Progenitor cell of endocrine pancreas (in vitro differentiated cells): ENCODE measurements around the gene ABCB10. TPM values are rescaled to one million over a fixed set of nuclear protein-coding genes. Genes with fewer than 3 reads are reported as not detected.

ENCODE experiments used
- DNase-seq: peaks from one replicate; pipeline ENCODE4 v3.0.0; 2021; ENCODE audit warnings: low spot score; ENCODE audit not compliant: unreplicated experiment
- H3K27ac Mint-ChIP-seq: 2 replicates; pipeline ENCODE4 v1.8.0; 2021; ENCODE audit warnings: mild to moderate bottlenecking, moderate library complexity, mixed read lengths
- H3K27me3 Mint-ChIP-seq: 2 replicates; pipeline ENCODE4 v1.8.0; 2021; ENCODE audit warnings: mixed read lengths
- H3K36me3 Mint-ChIP-seq: 2 replicates; pipeline ENCODE4 v1.8.0; 2022; ENCODE audit warnings: mixed read lengths; ENCODE audit not compliant: insufficient read depth
- H3K4me1 Mint-ChIP-seq: 2 replicates; pipeline ENCODE4 v1.8.0; 2021; ENCODE audit warnings: low read depth, mixed read lengths
- H3K4me3 Mint-ChIP-seq: 2 replicates; pipeline ENCODE4 v1.8.0; 2021; ENCODE audit warnings: low read depth, mild to moderate bottlenecking, moderate library complexity, mixed read lengths
- H3K9me3 Mint-ChIP-seq: 2 replicates; pipeline ENCODE4 v1.8.0; 2021; ENCODE audit warnings: low read depth, mixed read lengths
- total RNA-seq: library from RNA; stranded (reverse); gene quantifications from 2 replicates; pipeline ENCODE4 v1.2.1, GENCODE V29; 2021
- TF ChIP-seq, protein P1 (sequence below): fragments of 200-600 bp; sonication (generic); IDR thresholded peaks from one replicate; pipeline ENCODE4 v1.5.0; 2021; ENCODE audit warnings: antibody characterized with exemption, mild to moderate bottlenecking; ENCODE audit not compliant: unreplicated experiment

The ABCB10 gene
- total RNA-seq, 1 donor from 2014 or later: 21.4 TPM

DNA sequence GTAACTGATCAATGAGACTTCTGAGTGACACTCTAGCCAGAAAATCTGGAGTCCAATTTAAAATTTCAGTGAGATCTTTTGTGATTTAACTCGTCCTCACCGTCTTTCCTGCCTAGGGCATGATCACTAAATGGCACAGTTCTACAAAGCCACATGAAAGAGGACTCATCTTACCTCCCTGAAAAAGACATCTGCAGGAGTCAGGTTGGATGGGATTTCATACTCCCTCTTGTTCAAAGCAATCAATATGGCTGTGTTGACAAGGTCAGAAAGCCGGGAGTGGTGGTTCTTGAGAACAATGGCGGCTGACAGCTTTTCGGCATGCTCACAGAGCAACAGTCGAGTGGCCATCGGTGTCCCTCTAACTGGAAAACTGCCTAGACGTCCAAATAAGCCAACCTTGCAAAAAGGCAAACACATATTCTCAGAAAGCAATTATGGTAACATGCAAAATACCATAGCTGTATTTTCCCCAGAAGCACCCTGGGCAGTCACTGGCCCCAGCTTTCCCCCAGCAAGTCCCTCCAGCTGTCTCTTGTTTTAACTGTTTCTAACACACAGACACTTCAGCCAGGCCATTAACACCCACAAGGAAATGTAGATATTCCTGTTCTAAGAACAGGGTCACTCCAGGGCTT, 88.0 kb downstream of the ABCB10 start:
- no peak for DNase-seq
- no peaks in the 10 kb centered on the region for H3K27me3 Mint-ChIP-seq
- no peaks in the 10 kb centered on the region for H3K9me3 Mint-ChIP-seq
- H3K4me3 Mint-ChIP-seq: no peak overlapping the region
- peaks cover 20% of the 10 kb centered on the region for H3K36me3 Mint-ChIP-seq
- H3K4me1 Mint-ChIP-seq: peaks cover 7% of the 10 kb centered on the region
- TF ChIP-seq, protein P1, sequence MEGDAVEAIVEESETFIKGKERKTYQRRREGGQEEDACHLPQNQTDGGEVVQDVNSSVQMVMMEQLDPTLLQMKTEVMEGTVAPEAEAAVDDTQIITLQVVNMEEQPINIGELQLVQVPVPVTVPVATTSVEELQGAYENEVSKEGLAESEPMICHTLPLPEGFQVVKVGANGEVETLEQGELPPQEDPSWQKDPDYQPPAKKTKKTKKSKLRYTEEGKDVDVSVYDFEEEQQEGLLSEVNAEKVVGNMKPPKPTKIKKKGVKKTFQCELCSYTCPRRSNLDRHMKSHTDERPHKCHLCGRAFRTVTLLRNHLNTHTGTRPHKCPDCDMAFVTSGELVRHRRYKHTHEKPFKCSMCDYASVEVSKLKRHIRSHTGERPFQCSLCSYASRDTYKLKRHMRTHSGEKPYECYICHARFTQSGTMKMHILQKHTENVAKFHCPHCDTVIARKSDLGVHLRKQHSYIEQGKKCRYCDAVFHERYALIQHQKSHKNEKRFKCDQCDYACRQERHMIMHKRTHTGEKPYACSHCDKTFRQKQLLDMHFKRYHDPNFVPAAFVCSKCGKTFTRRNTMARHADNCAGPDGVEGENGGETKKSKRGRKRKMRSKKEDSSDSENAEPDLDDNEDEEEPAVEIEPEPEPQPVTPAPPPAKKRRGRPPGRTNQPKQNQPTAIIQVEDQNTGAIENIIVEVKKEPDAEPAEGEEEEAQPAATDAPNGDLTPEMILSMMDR: no peak
- H3K27ac Mint-ChIP-seq: peak overlapping the region; percentile 22

DNA sequence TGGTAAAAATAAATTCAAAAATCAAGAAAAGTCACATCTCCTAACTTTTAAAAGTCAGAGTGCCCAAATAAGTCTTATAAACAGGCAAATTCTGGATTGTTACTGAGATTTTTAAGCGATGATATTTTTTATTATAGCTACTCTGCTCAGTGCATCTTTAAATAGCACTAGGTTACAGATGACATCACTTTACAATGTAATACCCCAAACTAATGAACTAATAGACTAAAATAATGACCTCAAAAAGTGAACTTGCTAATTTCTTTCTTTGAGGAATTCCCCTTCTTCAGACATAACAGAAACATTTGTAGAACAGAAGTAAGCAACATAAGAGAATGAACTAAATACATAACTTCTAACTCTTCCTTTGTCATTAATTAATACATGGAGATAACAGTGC, 91.6 kb downstream of the ABCB10 start:
- Mint-ChIP-seq H3K9me3 (no peaks in the 10 kb centered on the region), H3K27ac (no peak overlapping the region), H3K27me3 (no peaks in the 10 kb centered on the region), H3K4me1 (peaks cover 7% of the 10 kb centered on the region), H3K4me3 (no peak overlapping the region), H3K36me3 (peaks cover 30% of the 10 kb centered on the region)
- TF ChIP-seq, protein P1: no peak
- DNase-seq: no peak

Other genes with a start within 250 kb of the ABCB10 start
- gene CCSAP, start 215.7 kb downstream of the ABCB10 start, total RNA-seq: 10.5 and 10.9 TPM in 2 replicates
- gene ACTA1, start 124.6 kb downstream of the ABCB10 start, total RNA-seq: 1.8 and 2.5 TPM in 2 replicates
- 53.5 and 54.6 TPM in 2 replicates for gene NUP133, start 50.4 kb downstream of the ABCB10 start, total RNA-seq
- 21.0 and 21.4 TPM in 2 replicates for gene TAF5L, start 67.4 kb upstream of the ABCB10 start, total RNA-seq
- gene URB2, start 67.5 kb upstream of the ABCB10 start, total RNA-seq: 16.2 and 16.5 TPM in 2 replicates